Epithelial cell of esophagus (primary cell): ENCODE results near the gene SH2D4B.
"Not testable (repeated sequence)": the region's sequence is repeated elsewhere in the genome, so short reads cannot be mapped to it uniquely, and the experiment has no call there.

Source experiments
- DNase-seq: peaks from one replicate; pipeline ENCODE4 v3.0.0; 2010; ENCODE audit warnings: low read depth
- H3K4me3 ChIP-seq: 2 replicates; pipeline ENCODE4 v1.5.1; 2011; ENCODE audit warnings: mild to moderate bottlenecking, low read length, control low read depth
- TF ChIP-seq, protein P1 (sequence below): IDR thresholded peaks from 2 replicates; pipeline ENCODE4 v1.5.1; 2011; ENCODE audit warnings: low read depth, mild to moderate bottlenecking, low read length, control low read depth, inconsistent platforms; ENCODE audit not compliant: insufficient read depth; ENCODE audit errors: missing control alignments

Gene SH2D4B

DNA sequence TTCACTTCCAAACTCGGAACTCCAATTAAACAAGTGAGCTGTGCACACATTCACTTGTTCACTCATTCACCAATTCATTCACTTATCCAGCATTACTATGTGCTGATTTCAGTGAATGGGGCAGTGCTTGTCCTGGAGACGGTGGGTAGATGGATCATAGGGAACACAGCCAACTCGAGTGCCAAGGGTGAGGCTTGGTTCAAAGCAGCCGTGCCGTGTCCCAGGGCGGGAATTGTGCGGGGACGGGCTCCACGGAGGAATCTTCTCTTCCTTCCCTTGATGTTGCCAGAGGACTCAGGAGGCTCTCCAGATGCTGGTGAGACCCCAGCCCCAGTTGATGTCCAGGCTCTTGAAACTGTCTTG, 2.9 kb downstream of the SH2D4B start:
- no peak overlapping the region for H3K4me3 ChIP-seq
- DNase-seq = no peak
- TF ChIP-seq, protein P1, sequence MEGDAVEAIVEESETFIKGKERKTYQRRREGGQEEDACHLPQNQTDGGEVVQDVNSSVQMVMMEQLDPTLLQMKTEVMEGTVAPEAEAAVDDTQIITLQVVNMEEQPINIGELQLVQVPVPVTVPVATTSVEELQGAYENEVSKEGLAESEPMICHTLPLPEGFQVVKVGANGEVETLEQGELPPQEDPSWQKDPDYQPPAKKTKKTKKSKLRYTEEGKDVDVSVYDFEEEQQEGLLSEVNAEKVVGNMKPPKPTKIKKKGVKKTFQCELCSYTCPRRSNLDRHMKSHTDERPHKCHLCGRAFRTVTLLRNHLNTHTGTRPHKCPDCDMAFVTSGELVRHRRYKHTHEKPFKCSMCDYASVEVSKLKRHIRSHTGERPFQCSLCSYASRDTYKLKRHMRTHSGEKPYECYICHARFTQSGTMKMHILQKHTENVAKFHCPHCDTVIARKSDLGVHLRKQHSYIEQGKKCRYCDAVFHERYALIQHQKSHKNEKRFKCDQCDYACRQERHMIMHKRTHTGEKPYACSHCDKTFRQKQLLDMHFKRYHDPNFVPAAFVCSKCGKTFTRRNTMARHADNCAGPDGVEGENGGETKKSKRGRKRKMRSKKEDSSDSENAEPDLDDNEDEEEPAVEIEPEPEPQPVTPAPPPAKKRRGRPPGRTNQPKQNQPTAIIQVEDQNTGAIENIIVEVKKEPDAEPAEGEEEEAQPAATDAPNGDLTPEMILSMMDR = no peak

DNA sequence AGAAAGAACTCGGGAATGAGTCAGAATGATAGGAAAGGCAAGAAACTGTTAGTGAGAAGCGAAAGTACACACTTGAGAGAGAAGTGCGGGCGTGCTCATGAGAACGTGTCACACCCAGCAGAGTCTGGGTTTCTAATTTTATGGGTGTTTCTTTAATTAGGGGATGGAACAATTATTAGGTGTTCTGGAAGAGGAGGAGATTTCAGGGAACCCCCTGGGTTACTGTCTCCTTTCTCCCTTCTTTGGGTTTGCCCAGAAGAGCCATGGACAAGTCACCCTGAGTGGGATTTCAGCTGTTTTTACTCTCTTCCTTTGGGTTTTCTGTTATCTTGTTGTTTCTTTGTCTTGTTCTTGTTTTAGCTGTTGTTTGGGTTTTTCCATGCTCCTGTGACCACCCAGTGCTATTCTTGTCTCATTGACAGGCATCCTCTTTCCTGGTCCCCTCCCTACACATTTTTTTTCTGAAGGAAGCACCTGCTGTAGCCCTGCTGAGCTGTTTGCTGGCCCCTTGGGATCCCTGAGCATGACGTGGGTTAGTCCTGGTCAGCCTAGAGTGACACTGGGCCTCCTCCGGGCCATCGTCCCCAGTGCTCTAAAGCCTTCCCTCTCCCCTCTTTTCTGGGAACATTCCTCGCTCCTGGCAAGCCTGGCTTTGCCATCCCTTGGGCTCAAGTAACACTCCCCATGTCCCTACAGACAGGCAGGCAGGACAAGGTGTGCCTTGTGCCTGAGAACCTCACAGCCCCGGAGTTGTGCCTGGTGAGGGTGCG, 3.5 kb downstream of the SH2D4B start:
- DNase-seq = no peak
- TF ChIP-seq, protein P1 = no peak
- H3K4me3 ChIP-seq = no peak overlapping the region

DNA sequence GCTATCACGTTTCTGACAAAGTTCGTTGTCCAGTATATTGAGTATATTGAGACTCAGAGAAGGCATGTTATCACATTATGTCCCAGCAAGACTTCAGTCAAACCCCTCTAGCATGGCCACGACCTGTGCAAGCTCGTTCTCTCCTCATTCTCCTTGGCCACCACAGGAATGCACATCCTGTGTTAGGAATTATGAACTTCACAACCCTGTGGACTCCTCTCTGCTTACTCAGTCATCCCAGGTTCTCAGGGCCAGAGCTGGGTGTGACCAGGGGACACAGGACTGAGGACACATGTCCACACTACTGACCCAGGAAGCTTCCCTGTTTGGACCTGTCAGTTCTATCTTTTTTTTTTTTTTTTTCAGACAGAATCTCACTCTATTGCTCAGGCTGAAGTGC, 4.4 kb downstream of the SH2D4B start:
- no peak overlapping the region for H3K4me3 ChIP-seq
- DNase-seq = peak; percentile 60
- TF ChIP-seq, protein P1 = no peak

DNA sequence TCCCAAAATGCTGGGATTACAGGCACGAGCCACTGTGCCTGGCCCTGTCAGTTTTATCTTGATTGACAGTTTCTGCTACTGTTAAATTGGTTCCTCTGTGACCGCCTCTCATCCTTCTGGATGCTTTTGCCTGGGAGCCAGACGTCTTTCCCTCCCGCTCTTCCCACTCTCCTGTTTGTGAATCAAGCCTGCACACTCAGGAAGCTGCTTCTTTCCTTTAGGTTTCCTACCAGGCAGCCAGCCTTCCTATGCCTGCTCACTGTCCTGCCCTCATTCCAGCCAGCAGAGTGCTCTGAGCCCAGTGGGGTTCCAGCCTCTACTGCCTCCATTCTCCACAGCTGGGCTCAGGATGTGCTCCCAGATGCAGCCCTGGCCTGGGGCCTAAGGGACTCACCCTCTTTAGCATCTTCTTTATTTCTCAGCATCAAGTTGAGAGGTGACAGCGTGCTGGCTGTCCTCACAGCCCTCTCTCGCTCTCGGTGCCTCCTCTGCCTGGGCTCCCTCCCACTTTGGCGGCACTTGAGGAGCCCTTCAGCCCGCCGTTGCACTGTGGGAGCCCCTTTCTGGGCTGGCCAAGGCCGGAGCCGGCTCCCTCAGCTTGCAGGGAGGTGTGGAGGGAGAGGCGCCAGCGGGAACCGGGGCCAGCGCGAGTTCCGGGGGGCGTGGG, 5.1 kb downstream of the SH2D4B start:
- DNase-seq = no peak
- TF ChIP-seq, protein P1 = no peak
- H3K4me3 ChIP-seq = no peak overlapping the region

DNA sequence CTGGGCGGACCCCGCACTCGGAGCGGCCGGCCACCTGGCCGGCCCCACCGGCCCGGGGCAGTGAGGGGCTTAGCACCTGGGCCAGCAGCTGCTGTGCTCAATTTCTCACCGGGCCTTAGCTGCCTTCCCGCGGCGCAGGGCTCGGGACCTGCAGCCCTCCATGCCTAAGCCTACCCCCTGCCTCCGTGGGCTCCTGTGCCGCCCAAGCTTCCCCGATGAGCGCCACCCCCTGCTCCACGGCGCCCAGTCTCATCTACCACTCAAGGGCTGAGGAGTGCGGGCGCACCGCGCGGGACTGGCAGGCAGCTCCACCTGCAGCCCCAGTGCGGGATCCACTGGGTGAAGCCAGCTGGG, 5.6 kb downstream of the SH2D4B start:
- DNase-seq = not testable (repeated sequence)

DNA sequence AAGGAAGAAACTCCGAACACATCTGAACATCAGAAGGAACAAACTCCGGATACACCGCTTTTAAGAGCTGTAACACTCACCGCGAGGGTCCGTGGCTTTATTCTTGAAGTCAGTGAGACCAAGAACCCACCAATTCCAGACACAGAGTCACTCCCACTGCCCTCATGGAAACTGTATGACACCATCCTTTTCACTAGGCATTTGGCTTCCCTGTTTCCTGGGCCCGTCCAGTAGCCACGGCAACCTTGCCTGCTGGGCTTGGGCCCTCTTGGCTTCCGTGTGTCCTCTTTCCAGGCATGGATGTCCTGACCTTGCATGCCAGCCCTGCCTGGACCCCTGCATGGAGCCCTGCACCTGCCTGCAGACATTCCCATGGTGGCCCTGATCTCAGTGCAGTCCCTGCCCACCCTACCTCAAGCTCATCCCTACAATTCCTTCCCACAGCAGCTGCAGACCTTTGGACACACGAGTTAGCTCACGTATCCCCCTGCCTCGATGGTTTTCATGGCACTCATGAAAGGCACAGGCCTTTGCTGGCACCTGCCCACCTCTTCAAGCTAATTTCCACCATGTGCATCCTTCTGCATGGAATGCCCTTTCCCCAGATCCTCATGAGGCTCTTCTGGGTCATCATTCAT, 6.7 kb downstream of the SH2D4B start:
- no peak overlapping the region for H3K4me3 ChIP-seq
- DNase-seq = no peak
- TF ChIP-seq, protein P1 = no peak

More for the DNA sequence above, 5.6 kb downstream of the SH2D4B start:
- H3K4me3 ChIP-seq = not testable (repeated sequence)

DNA sequence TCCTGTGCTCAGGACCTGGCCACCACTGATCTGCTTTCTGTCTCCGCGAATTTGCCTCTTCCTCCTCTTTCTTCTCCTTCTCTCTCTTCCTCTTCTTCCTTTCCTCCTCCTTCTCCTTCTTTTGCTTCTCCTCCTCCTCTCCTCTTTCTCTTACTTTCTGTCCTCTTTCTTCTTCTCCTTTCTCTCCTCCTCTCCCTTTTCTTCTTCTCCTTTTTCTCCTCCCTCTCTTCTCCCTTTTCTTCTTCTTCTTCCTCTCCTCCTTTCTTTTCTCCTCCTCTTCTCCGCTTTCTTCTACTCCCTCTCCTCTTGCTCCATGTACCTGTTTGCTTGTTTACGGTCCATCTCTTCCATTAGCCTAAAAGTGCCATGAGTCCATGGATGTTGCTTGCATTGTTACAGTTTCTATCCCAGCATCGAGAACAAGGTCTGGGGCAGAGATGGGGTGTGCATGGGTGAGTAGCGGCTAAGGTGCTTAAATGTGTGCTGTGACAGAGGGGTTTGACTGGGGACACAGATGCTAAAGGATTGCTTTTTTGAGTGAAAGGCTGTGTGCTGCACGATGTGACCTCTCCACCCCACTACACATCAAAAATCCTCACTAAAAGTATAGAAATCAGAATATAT, 7.7 kb downstream of the SH2D4B start:
- H3K4me3 ChIP-seq = no peak overlapping the region
- TF ChIP-seq, protein P1 = no peak
- no peak for DNase-seq
